ENCODE results near the gene GC. TPM values are rescaled to one million over a fixed set of nuclear protein-coding genes. Genes with fewer than 3 reads are reported as not detected.
A peak's percentile ranks its signal among the peaks of the same experiment; 100 is the strongest.

GC gene
- total RNA-seq, 2 experiments from 2014 or later, result not detected

DNA sequence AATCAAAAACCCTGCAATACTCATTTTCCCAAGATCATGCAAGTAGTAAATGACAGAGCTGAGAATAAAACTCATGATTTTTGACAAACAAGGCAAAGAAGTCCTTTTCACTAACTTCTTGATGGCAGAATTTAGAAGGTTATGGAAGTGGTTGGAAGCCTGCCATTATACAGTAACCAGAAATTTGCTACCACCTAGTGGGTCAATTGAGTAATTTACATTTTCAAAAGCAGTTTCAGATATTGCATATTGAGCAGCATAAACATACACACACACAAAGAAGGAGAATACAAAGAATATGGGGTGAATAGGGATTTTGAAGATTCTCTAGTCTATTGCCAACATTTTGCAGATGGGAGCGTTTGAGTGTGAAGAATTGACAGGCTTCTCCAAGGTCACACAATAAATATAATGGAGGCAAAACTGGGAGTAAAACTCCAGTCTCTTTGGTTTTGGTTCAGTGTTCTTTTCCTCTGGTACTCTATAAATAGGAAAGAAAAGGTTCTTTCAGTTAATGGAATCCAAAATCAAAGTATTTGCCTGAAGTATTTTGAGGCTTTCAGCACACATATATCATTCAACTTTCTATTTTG, 70.2 kb downstream of the GC start:
- Histone ChIP-seq H2AFZ (ENCODE audit: low read length) (no peak overlapping the region), H3K4me2 (ENCODE audit: low read length) (no peak overlapping the region), H3K9me3 (ENCODE audit: low read length) (no peaks in the 10 kb centered on the region), H3K4me1 (ENCODE audit: insufficient read depth, low read length, poor library complexity, severe bottlenecking) (no peaks in the 10 kb centered on the region), H3K27ac (ENCODE audit: low read depth, low read length, poor library complexity, severe bottlenecking) (no peak overlapping the region), H3K79me2 (ENCODE audit: insufficient read depth, low read depth, low read length) (no peaks in the 10 kb centered on the region), H4K20me1 (ENCODE audit: insufficient read depth, low read length) (no peaks in the 10 kb centered on the region), H3K36me3 (ENCODE audit: insufficient read depth, low read length) (no peaks in the 10 kb centered on the region), H3K9me2 (ENCODE audit: insufficient read depth, low read length) (no peaks in the 10 kb centered on the region), H3K4me3 (ENCODE audit: low read depth, low read length, poor library complexity, severe bottlenecking) (no peak overlapping the region)
- ChIA-PET POLR2A (no interaction called here), CTCF (ENCODE audit: unreplicated experiment) (no interaction called here)
- no peak for TF ChIP-seq EZH2phosphoT487 (IDR thresholded peaks at IDR 0.05; ENCODE audit: borderline replicate concordance, low read depth, low read length)
- TF ChIP-seq, protein P1, sequence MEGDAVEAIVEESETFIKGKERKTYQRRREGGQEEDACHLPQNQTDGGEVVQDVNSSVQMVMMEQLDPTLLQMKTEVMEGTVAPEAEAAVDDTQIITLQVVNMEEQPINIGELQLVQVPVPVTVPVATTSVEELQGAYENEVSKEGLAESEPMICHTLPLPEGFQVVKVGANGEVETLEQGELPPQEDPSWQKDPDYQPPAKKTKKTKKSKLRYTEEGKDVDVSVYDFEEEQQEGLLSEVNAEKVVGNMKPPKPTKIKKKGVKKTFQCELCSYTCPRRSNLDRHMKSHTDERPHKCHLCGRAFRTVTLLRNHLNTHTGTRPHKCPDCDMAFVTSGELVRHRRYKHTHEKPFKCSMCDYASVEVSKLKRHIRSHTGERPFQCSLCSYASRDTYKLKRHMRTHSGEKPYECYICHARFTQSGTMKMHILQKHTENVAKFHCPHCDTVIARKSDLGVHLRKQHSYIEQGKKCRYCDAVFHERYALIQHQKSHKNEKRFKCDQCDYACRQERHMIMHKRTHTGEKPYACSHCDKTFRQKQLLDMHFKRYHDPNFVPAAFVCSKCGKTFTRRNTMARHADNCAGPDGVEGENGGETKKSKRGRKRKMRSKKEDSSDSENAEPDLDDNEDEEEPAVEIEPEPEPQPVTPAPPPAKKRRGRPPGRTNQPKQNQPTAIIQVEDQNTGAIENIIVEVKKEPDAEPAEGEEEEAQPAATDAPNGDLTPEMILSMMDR (conservative IDR thresholded peaks at IDR 0.05; ENCODE audit: low read length), result peak; percentile 81
- intact Hi-C loops (cut with micrococcal nuclease; ENCODE audit: unreplicated experiment), result loop anchor here (5.0 kb wide), 2 partner anchors 441 to 1111 kb away; no protein-coding TSS in a partner anchor
- peak; percentile 39 for DNase-seq (ENCODE audit: low spot score)
- no TSS peak for BruUV-seq (replicated peaks)

DNA sequence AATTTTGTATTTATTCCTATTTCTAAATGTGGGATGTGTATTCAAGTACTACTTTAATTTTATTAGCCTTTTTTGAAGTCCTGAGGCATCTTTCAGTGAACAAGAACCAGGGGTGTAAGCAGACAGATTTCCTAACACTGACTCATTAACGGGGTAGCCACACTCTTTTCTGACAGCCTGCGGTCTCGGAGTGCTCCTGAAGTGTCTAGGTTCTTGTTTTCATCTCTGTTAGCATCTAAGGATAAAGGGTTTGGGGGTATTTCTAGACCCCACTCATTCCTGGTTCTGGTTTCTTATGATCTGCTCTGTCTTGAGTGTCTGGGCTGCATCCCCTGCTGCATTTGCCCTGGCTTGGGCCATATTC, 71.9 kb downstream of the GC start:
- Histone ChIP-seq H3K79me2 (ENCODE audit: insufficient read depth, low read depth, low read length) (no peaks in the 10 kb centered on the region), H2AFZ (ENCODE audit: low read length) (no peak overlapping the region), H3K4me1 (ENCODE audit: insufficient read depth, low read length, poor library complexity, severe bottlenecking) (no peaks in the 10 kb centered on the region), H3K36me3 (ENCODE audit: insufficient read depth, low read length) (no peaks in the 10 kb centered on the region), H3K27ac (ENCODE audit: low read depth, low read length, poor library complexity, severe bottlenecking) (no peak overlapping the region), H3K4me3 (ENCODE audit: low read depth, low read length, poor library complexity, severe bottlenecking) (no peak overlapping the region), H3K4me2 (ENCODE audit: low read length) (no peak overlapping the region), H4K20me1 (ENCODE audit: insufficient read depth, low read length) (no peaks in the 10 kb centered on the region), H3K9me3 (ENCODE audit: low read length) (no peaks in the 10 kb centered on the region), H3K9me2 (ENCODE audit: insufficient read depth, low read length) (no peaks in the 10 kb centered on the region)
- CTCF ChIA-PET (ENCODE audit: unreplicated experiment), result no interaction called here
- POLR2A ChIA-PET, result no interaction called here
- no TSS peak for BruUV-seq (replicated peaks)
- TF ChIP-seq, protein P1 (conservative IDR thresholded peaks at IDR 0.05; ENCODE audit: low read length), result no peak
- no peak for TF ChIP-seq EZH2phosphoT487 (IDR thresholded peaks at IDR 0.05; ENCODE audit: borderline replicate concordance, low read depth, low read length)
- no peak for DNase-seq (ENCODE audit: low spot score)
- intact Hi-C loops (cut with micrococcal nuclease; ENCODE audit: unreplicated experiment), result loop anchor here (5.0 kb wide), 2 partner anchors 440 to 1110 kb away; no protein-coding TSS in a partner anchor
